ENCODE measurements around the gene HORMAD1.

DNA sequence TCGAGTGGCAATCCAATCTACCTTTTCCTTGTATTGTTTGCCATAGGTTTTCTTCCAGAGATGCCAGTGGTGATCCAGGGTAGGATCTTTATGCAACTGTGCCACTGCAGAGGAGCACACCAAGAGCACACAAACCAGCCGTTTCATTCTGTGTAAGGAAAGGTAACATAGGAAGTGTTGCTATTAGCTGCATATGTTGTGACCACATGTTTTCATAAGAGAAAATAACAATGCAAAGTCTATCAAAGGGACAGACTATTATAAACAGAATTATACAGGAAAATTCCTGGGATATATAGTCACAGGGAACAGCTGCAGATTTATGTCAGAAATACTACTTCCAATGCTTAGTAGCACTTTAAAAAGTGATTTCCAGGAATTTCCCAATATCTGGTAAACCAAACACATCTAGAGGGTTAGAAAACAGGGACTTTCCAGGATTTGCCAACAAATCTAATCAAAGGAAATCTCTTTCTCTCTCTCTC, 44.0 kb upstream of the HORMAD1 start:
- TF ChIP-seq, protein P1, sequence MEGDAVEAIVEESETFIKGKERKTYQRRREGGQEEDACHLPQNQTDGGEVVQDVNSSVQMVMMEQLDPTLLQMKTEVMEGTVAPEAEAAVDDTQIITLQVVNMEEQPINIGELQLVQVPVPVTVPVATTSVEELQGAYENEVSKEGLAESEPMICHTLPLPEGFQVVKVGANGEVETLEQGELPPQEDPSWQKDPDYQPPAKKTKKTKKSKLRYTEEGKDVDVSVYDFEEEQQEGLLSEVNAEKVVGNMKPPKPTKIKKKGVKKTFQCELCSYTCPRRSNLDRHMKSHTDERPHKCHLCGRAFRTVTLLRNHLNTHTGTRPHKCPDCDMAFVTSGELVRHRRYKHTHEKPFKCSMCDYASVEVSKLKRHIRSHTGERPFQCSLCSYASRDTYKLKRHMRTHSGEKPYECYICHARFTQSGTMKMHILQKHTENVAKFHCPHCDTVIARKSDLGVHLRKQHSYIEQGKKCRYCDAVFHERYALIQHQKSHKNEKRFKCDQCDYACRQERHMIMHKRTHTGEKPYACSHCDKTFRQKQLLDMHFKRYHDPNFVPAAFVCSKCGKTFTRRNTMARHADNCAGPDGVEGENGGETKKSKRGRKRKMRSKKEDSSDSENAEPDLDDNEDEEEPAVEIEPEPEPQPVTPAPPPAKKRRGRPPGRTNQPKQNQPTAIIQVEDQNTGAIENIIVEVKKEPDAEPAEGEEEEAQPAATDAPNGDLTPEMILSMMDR (conservative IDR thresholded peaks at IDR 0.05 in 1 of 2, IDR thresholded peaks at IDR 0.05 in 1 of 2; ENCODE audit: low read depth in 1 of 2, low read length in 2 of 2): no peak
- no peak for TF ChIP-seq EZH2 (IDR thresholded peaks at IDR 0.05; ENCODE audit: low read length, missing control alignments)

Measured in fibroblast of lung (primary cell).